H1 (cell line): ENCODE measurements around the gene MBNL2. TPM values are rescaled to one million over a fixed set of nuclear protein-coding genes. Genes with fewer than 3 reads are reported as not detected.

ENCODE experiments used
- CTCF ChIA-PET: fragments of 300-600 bp; sonication (Branson Sonifier 250); formaldehyde crosslinking; loops from one replicate; lab custom pipeline; 2021; ENCODE audit not compliant: partially characterized antibody; lab: Charles Lee
- POLR2A ChIA-PET: fragments of 300-600 bp; sonication (Branson Sonifier 250); formaldehyde crosslinking; loops from one replicate; lab custom pipeline; 2021; ENCODE audit warnings: inconsistent platforms; ENCODE audit not compliant: partially characterized antibody; lab: Charles Lee
- DNase-seq, 2 experiments: peaks; one replicate each; pipeline versions ENCODE4 v3.0.0 to v3.0.0-alpha.2; 2010 to 2022; ENCODE audit warnings: low spot score in 2 of 2, low read depth in 1 of 2, mixed read lengths in 1 of 2
- FAIRE-seq: peaks from 2 replicates; lab custom pipeline; 2011; peaks lifted over from hg19 to GRCh38; lab: Jason Lieb, UNC
- H2AFZ ChIP-seq: 2 replicates; pipeline ENCODE4 v1.8.1; 2012; ENCODE audit warnings: low read length, inconsistent platforms
- H2AK5ac ChIP-seq: 2 replicates; pipeline ENCODE4 v1.6.1; 2013; ENCODE audit warnings: low read depth, low read length
- H2BK120ac ChIP-seq: replicated peaks from 2 replicates; pipeline ENCODE3; 2013; ENCODE audit warnings: low read depth, low read length, inconsistent platforms
- H2BK12ac ChIP-seq: 2 replicates; pipeline ENCODE4 v1.6.1; 2013; ENCODE audit warnings: low read depth, low read length
- H2BK15ac ChIP-seq: 2 replicates; pipeline ENCODE4 v1.6.1; 2013; ENCODE audit warnings: low read length
- H2BK20ac ChIP-seq: 2 replicates; pipeline ENCODE4 v1.6.1; 2013; ENCODE audit warnings: low read length
- H2BK5ac ChIP-seq: 2 replicates; pipeline ENCODE4 v1.6.1; 2013; ENCODE audit warnings: low read depth, low read length
- H3K14ac ChIP-seq: 2 replicates; pipeline ENCODE4 v1.6.1; 2013; ENCODE audit warnings: inconsistent platforms; ENCODE audit not compliant: insufficient read length
- H3K18ac ChIP-seq: 2 replicates; pipeline ENCODE4 v1.6.1; 2013; ENCODE audit warnings: low read length; ENCODE audit errors: extremely low read depth
- H3K23ac ChIP-seq: 2 replicates; pipeline ENCODE4 v1.6.1; 2013; ENCODE audit warnings: inconsistent platforms; ENCODE audit not compliant: insufficient read length
- H3K23me2 ChIP-seq: 2 replicates; pipeline ENCODE4 v1.6.1; 2013; ENCODE audit warnings: low read depth, low read length
- H3K27ac ChIP-seq: 2 replicates; pipeline ENCODE4 v1.6.1; 2011; ENCODE audit warnings: low read depth, low read length, inconsistent platforms
- H3K27me3 ChIP-seq, 4 experiments: replicated peaks in 1 of 4; 1 replicate in 1 of 4; 2 replicates in 3 of 4; pipeline versions ENCODE4 v1.6.1 to v1.8.1; 2011 to 2013; ENCODE audit warnings: low read length in 3 of 4, mild to moderate bottlenecking in 3 of 4, inconsistent platforms in 2 of 4, mixed read lengths in 2 of 4, moderate library complexity in 1 of 4; ENCODE audit not compliant: control insufficient read depth in 3 of 4, insufficient read depth in 3 of 4; ENCODE audit errors: extremely low read depth in 1 of 4
- H3K36me3 ChIP-seq, 4 experiments: 2 replicates each; pipeline versions ENCODE4 v1.6.1 to v1.8.1; 2011 to 2013; ENCODE audit warnings: mild to moderate bottlenecking in 4 of 4, low read length in 3 of 4, moderate library complexity in 2 of 4, control low read depth in 1 of 4, inconsistent platforms in 1 of 4; ENCODE audit not compliant: insufficient read depth in 4 of 4, control insufficient read depth in 2 of 4
- H3K4ac ChIP-seq: replicated peaks from 2 replicates; pipeline ENCODE3; 2013; ENCODE audit warnings: low read length, low read depth, mixed read lengths, inconsistent platforms; ENCODE audit not compliant: insufficient read length
- H3K4me1 ChIP-seq, 4 experiments: replicated peaks in 1 of 4; 1 replicate in 1 of 4; 2 replicates in 3 of 4; pipeline versions ENCODE4 v1.6.1 to v1.8.1; 2011 to 2013; ENCODE audit warnings: low read length in 3 of 4, inconsistent platforms in 2 of 4, mixed read lengths in 1 of 4; ENCODE audit not compliant: insufficient read depth in 4 of 4, control insufficient read depth in 3 of 4
- H3K4me2 ChIP-seq, 2 experiments: 2 replicates each; pipeline versions ENCODE4 v1.6.1 to v1.8.1; 2011 to 2013; ENCODE audit warnings: low read depth in 2 of 2, low read length in 2 of 2, control low read depth in 1 of 2, inconsistent platforms in 1 of 2, mild to moderate bottlenecking in 1 of 2; ENCODE audit not compliant: insufficient read depth in 1 of 2
- H3K4me3 ChIP-seq, 4 experiments: fragments of 200-600, 300-600 bp in 1 of 4; sonication (generic), shearing (Covaris generic), sonication (Bioruptor Twin) in 1 of 4; 2 replicates each; pipeline versions ENCODE4 v1.5.1 to v1.8.1; 2011 to 2016; ENCODE audit warnings: low read length in 4 of 4, low read depth in 3 of 4, control low read depth in 2 of 4, inconsistent platforms in 2 of 4, mild to moderate bottlenecking in 2 of 4, mixed read lengths in 1 of 4, moderate library complexity in 1 of 4; ENCODE audit not compliant: insufficient read depth in 2 of 4; ENCODE audit errors: extremely low read depth in 1 of 4
- H3K56ac ChIP-seq: replicated peaks from 2 replicates; pipeline ENCODE3; 2013; ENCODE audit warnings: low read depth, mild to moderate bottlenecking, mixed read lengths, low read length, inconsistent platforms; ENCODE audit not compliant: insufficient read length
- H3K79me1 ChIP-seq: 2 replicates; pipeline ENCODE4 v1.6.1; 2013; ENCODE audit warnings: low read depth, low read length, control low read depth
- H3K79me2 ChIP-seq, 2 experiments: 2 replicates each; pipeline versions ENCODE4 v1.6.1 to v1.8.1; 2012 to 2013; ENCODE audit warnings: low read length in 2 of 2, mild to moderate bottlenecking in 2 of 2, inconsistent platforms in 1 of 2; ENCODE audit not compliant: insufficient read depth in 2 of 2, control insufficient read depth in 1 of 2
- H3K9ac ChIP-seq, 4 experiments: replicated peaks in 1 of 4; 1 replicate in 1 of 4; 2 replicates in 3 of 4; pipeline versions ENCODE4 v1.6.1 to v1.8.1; 2011 to 2013; ENCODE audit warnings: low read depth in 3 of 4, low read length in 3 of 4, control low read depth in 2 of 4, mild to moderate bottlenecking in 2 of 4, moderate library complexity in 2 of 4, inconsistent platforms in 1 of 4; ENCODE audit errors: extremely low read depth in 1 of 4
- H3K9me3 ChIP-seq, 2 experiments: 2 replicates each; pipeline versions ENCODE4 v1.6.1 to v1.8.1; 2012 to 2013; ENCODE audit warnings: mild to moderate bottlenecking in 2 of 2, moderate library complexity in 2 of 2, control low read depth in 1 of 2, inconsistent platforms in 1 of 2, low read depth in 1 of 2, low read length in 1 of 2, mixed read lengths in 1 of 2; ENCODE audit not compliant: insufficient read depth in 2 of 2
- H4K20me1 ChIP-seq, 2 experiments: replicated peaks in 1 of 2; 2 replicates each; pipeline versions ENCODE3 to v1.8.1; 2011 to 2013; ENCODE audit warnings: inconsistent platforms in 2 of 2, low read length in 2 of 2, mild to moderate bottlenecking in 1 of 2; ENCODE audit not compliant: insufficient read depth in 2 of 2, control insufficient read depth in 1 of 2
- H4K5ac ChIP-seq: 2 replicates; pipeline ENCODE4 v1.6.1; 2013; ENCODE audit warnings: low read length, low read depth, mixed read lengths, inconsistent platforms; ENCODE audit not compliant: insufficient read length
- H4K8ac ChIP-seq: 2 replicates; pipeline ENCODE4 v1.8.0; 2013; ENCODE audit warnings: mild to moderate bottlenecking, moderate library complexity, low read length, inconsistent platforms; ENCODE audit not compliant: insufficient read depth; ENCODE audit errors: extremely low read depth
- H4K91ac ChIP-seq: replicated peaks from 2 replicates; pipeline ENCODE3; 2013; ENCODE audit warnings: low read length, mixed read lengths, inconsistent platforms; ENCODE audit not compliant: insufficient read length
- BCL11A ChIP-seq, 2 experiments: IDR thresholded peaks; one replicate each; pipeline ENCODE4 v1.6.1; 2011; ENCODE audit warnings: low read depth in 2 of 2, low read length in 2 of 2, mild to moderate bottlenecking in 2 of 2
- CHD1 ChIP-seq: IDR thresholded peaks from 2 replicates; pipeline ENCODE4 v1.6.1; 2012; ENCODE audit warnings: low read depth, low read length, improper control_type of control experiment
- CHD2 ChIP-seq: IDR thresholded peaks from 2 replicates; pipeline ENCODE4 v1.6.1; 2012; ENCODE audit warnings: low read length, improper control_type of control experiment
- CTBP2 ChIP-seq: IDR thresholded peaks from 2 replicates; pipeline ENCODE4 v1.7.0; 2011; ENCODE audit warnings: borderline replicate concordance, mild to moderate bottlenecking, moderate library complexity, mixed read lengths, low read length; ENCODE audit not compliant: insufficient read depth, insufficient read length
- E2F6 ChIP-seq: IDR thresholded peaks from 2 replicates; pipeline ENCODE4 v1.6.1; 2012; ENCODE audit warnings: inconsistent platforms
- HDAC6 ChIP-seq: IDR thresholded peaks from one replicate; pipeline ENCODE4 v1.7.1; 2012; ENCODE audit warnings: low read depth, mild to moderate bottlenecking, inconsistent platforms, low read length, moderate library complexity
- JUND ChIP-seq: IDR thresholded peaks from 2 replicates; pipeline ENCODE4 v1.6.1; 2011; ENCODE audit warnings: mild to moderate bottlenecking, improper control_type of control experiment, low read length
- KDM4A ChIP-seq: IDR thresholded peaks from one replicate; pipeline ENCODE4 v1.7.1; 2012; ENCODE audit warnings: low read depth, mild to moderate bottlenecking, moderate library complexity, low read length, inconsistent platforms; ENCODE audit not compliant: severe bottlenecking
- RFX5 ChIP-seq: IDR thresholded peaks from 2 replicates; pipeline ENCODE4 v1.6.1; 2011; ENCODE audit warnings: low read depth, low read length, improper control_type of control experiment, borderline replicate concordance
- SP1 ChIP-seq: IDR thresholded peaks from 2 replicates; pipeline ENCODE4 v1.6.1; 2011; ENCODE audit warnings: low read depth, low read length
- WGBS, 2 experiments: shearing (Covaris generic) in 1 of 2; methylation state at CpG; one replicate each; pipeline versions ENCODE4 v1.1.6 to v1.1.7; 2013 to 2015; ENCODE audit warnings: low lambda C conversion rate in 2 of 2, mixed read lengths in 2 of 2, inconsistent platforms in 1 of 2, low coverage in 1 of 2, missing lambda C conversion rate in 1 of 2; ENCODE audit not compliant: insufficient replicate concordance in 2 of 2, insufficient coverage in 1 of 2, insufficient read length in 1 of 2; ENCODE audit errors: extremely low coverage in 1 of 2, missing lambda C conversion rate in 1 of 2; 5-methylcytosine and 5-hydroxymethylcytosine counted together
- polyA plus RNA-seq, 7 experiments: library from polyadenylated mRNA; depleted of rRNA in 3 of 7; stranded (reverse) in 5 of 7; unstranded in 2 of 7; fragments of >200 nt in 5 of 7; fragments of 200-250 nt in 2 of 7; gene quantifications; 1 replicate in 5 of 7; 2 replicates in 1 of 7; 4 replicates in 1 of 7; pipeline versions ENCODE4 v1.2.1 to v1.2.3, GENCODE V29; 2011 to 2013; ENCODE audit warnings: missing spikeins in 2 of 7, mixed read lengths in 2 of 7
- total RNA-seq: library from RNA; stranded (reverse); fragmentation: NEBNext Ultra II Directional; extraction: Animal tissue kit (Norgen Biotek cat#: 25700); gene quantifications from 2 replicates; pipeline ENCODE4 v1.2.1, GENCODE V29; 2021
- TF ChIP-seq, protein P1 (sequence below): IDR thresholded peaks from 2 replicates; pipeline ENCODE4 v1.6.1; 2012; ENCODE audit warnings: low read length, inconsistent platforms

MBNL2 gene
- total and polyA plus RNA-seq, 2 of the 8 experiments (the other 6 are each of a cell fraction or from before 2014, with no cell fraction given): 1.0 to 2.6 TPM

GRCh38 chr13:97348569-97349100 is 126.5 kb downstream of the MBNL2 start:
- no peak for DNase-seq
- ChIA-PET CTCF (interaction anchor here (1.9 to 2.4 kb wide), 3 partner anchors 10 to 239 kb away, joined by 6 to 11 read pairs (median 9); no protein-coding TSS in a partner anchor), POLR2A (no interaction called here)
- Histone ChIP-seq H3K36me3 (no peaks in the 10 kb centered on the region; a peak in 2 of 8 replicates), H3K14ac (no peak overlapping the region), H3K23ac (no peak overlapping the region), H3K23me2 (no peaks in the 10 kb centered on the region; the same call in 1 of the 2 replicates), H4K8ac (no peak overlapping the region), H2BK20ac (no peak overlapping the region), H4K91ac (no peak overlapping the region), H4K20me1 (no peaks in the 10 kb centered on the region), H2BK120ac (no peak overlapping the region), H3K4ac (no peak overlapping the region), H3K18ac (no peak overlapping the region), H2AFZ (no peak overlapping the region), H3K9ac (no peak overlapping the region), H2AK5ac (no peak overlapping the region), H3K79me2 (no peaks in the 10 kb centered on the region), H3K4me1 (peaks cover 0 to 2% (median 0%) of the 10 kb centered on the region in 4 experiments; a peak in 1 of 7 replicates), H2BK5ac (no peak overlapping the region), H3K56ac (no peak overlapping the region), H3K27me3 (no peaks in the 10 kb centered on the region), H3K27ac (no peak overlapping the region), H3K4me2 (no peak overlapping the region), H3K9me3 (no peaks in the 10 kb centered on the region), H2BK12ac (no peak overlapping the region), H2BK15ac (no peak overlapping the region), H4K5ac (no peak overlapping the region), H3K4me3 (no peak overlapping the region), H3K79me1 (no peaks in the 10 kb centered on the region)
- WGBS, 2 experiments: 91% methylated on average over 5 of the region's 5 CpGs; no CpG with 5 or more reads in 1 of the 2 experiments
- no peak for FAIRE-seq
- TF ChIP-seq, protein P1, sequence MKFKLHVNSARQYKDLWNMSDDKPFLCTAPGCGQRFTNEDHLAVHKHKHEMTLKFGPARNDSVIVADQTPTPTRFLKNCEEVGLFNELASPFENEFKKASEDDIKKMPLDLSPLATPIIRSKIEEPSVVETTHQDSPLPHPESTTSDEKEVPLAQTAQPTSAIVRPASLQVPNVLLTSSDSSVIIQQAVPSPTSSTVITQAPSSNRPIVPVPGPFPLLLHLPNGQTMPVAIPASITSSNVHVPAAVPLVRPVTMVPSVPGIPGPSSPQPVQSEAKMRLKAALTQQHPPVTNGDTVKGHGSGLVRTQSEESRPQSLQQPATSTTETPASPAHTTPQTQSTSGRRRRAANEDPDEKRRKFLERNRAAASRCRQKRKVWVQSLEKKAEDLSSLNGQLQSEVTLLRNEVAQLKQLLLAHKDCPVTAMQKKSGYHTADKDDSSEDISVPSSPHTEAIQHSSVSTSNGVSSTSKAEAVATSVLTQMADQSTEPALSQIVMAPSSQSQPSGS: no peak
- no peak for TF ChIP-seq JUND
- no peak for TF ChIP-seq KDM4A
- no peak for TF ChIP-seq E2F6
- TF ChIP-seq RFX5: no peak
- no peak for TF ChIP-seq HDAC6
- no peak for TF ChIP-seq CHD1
- no peak for TF ChIP-seq CHD2
- no peak for TF ChIP-seq CTBP2
- TF ChIP-seq BCL11A (IDR thresholded peaks at IDR 0.05; ENCODE audit: low read depth in 2 of 2, low read length in 2 of 2): no peak
- no peak for TF ChIP-seq SP1
